H1 (cell line): ENCODE data around the gene UBE2Q2. TPM values are rescaled to one million over a fixed set of nuclear protein-coding genes. Genes with fewer than 3 reads are reported as not detected.

Source experiments
- CTCF ChIA-PET: fragments of 300-600 bp; sonication (Branson Sonifier 250); formaldehyde crosslinking; loops from one replicate; lab custom pipeline; 2021; ENCODE audit not compliant: partially characterized antibody; lab: Charles Lee
- POLR2A ChIA-PET: fragments of 300-600 bp; sonication (Branson Sonifier 250); formaldehyde crosslinking; loops from one replicate; lab custom pipeline; 2021; ENCODE audit warnings: inconsistent platforms; ENCODE audit not compliant: partially characterized antibody; lab: Charles Lee
- DNase-seq, 2 experiments: peaks; one replicate each; pipeline versions ENCODE4 v3.0.0 to v3.0.0-alpha.2; 2010 to 2022; ENCODE audit warnings: low spot score in 2 of 2, low read depth in 1 of 2, mixed read lengths in 1 of 2
- FAIRE-seq: peaks from 2 replicates; lab custom pipeline; 2011; peaks lifted over from hg19 to GRCh38; lab: Jason Lieb, UNC
- H2AFZ ChIP-seq: 2 replicates; pipeline ENCODE4 v1.8.1; 2012; ENCODE audit warnings: low read length, inconsistent platforms
- H2AK5ac ChIP-seq: 2 replicates; pipeline ENCODE4 v1.6.1; 2013; ENCODE audit warnings: low read depth, low read length
- H2BK120ac ChIP-seq: replicated peaks from 2 replicates; pipeline ENCODE3; 2013; ENCODE audit warnings: low read depth, low read length, inconsistent platforms
- H2BK12ac ChIP-seq: 2 replicates; pipeline ENCODE4 v1.6.1; 2013; ENCODE audit warnings: low read depth, low read length
- H2BK15ac ChIP-seq: 2 replicates; pipeline ENCODE4 v1.6.1; 2013; ENCODE audit warnings: low read length
- H2BK20ac ChIP-seq: 2 replicates; pipeline ENCODE4 v1.6.1; 2013; ENCODE audit warnings: low read length
- H2BK5ac ChIP-seq: 2 replicates; pipeline ENCODE4 v1.6.1; 2013; ENCODE audit warnings: low read depth, low read length
- H3K14ac ChIP-seq: 2 replicates; pipeline ENCODE4 v1.6.1; 2013; ENCODE audit warnings: inconsistent platforms; ENCODE audit not compliant: insufficient read length
- H3K18ac ChIP-seq: 2 replicates; pipeline ENCODE4 v1.6.1; 2013; ENCODE audit warnings: low read length; ENCODE audit errors: extremely low read depth
- H3K23ac ChIP-seq: 2 replicates; pipeline ENCODE4 v1.6.1; 2013; ENCODE audit warnings: inconsistent platforms; ENCODE audit not compliant: insufficient read length
- H3K23me2 ChIP-seq: 2 replicates; pipeline ENCODE4 v1.6.1; 2013; ENCODE audit warnings: low read depth, low read length
- H3K27ac ChIP-seq: 2 replicates; pipeline ENCODE4 v1.6.1; 2011; ENCODE audit warnings: low read depth, low read length, inconsistent platforms
- H3K27me3 ChIP-seq, 4 experiments: replicated peaks in 1 of 4; 1 replicate in 1 of 4; 2 replicates in 3 of 4; pipeline versions ENCODE4 v1.6.1 to v1.8.1; 2011 to 2013; ENCODE audit warnings: low read length in 3 of 4, mild to moderate bottlenecking in 3 of 4, inconsistent platforms in 2 of 4, mixed read lengths in 2 of 4, moderate library complexity in 1 of 4; ENCODE audit not compliant: control insufficient read depth in 3 of 4, insufficient read depth in 3 of 4; ENCODE audit errors: extremely low read depth in 1 of 4
- H3K36me3 ChIP-seq, 4 experiments: 2 replicates each; pipeline versions ENCODE4 v1.6.1 to v1.8.1; 2011 to 2013; ENCODE audit warnings: mild to moderate bottlenecking in 4 of 4, low read length in 3 of 4, moderate library complexity in 2 of 4, control low read depth in 1 of 4, inconsistent platforms in 1 of 4; ENCODE audit not compliant: insufficient read depth in 4 of 4, control insufficient read depth in 2 of 4
- H3K4ac ChIP-seq: replicated peaks from 2 replicates; pipeline ENCODE3; 2013; ENCODE audit warnings: low read length, low read depth, mixed read lengths, inconsistent platforms; ENCODE audit not compliant: insufficient read length
- H3K4me1 ChIP-seq, 4 experiments: replicated peaks in 1 of 4; 1 replicate in 1 of 4; 2 replicates in 3 of 4; pipeline versions ENCODE4 v1.6.1 to v1.8.1; 2011 to 2013; ENCODE audit warnings: low read length in 3 of 4, inconsistent platforms in 2 of 4, mixed read lengths in 1 of 4; ENCODE audit not compliant: insufficient read depth in 4 of 4, control insufficient read depth in 3 of 4
- H3K4me2 ChIP-seq, 2 experiments: 2 replicates each; pipeline versions ENCODE4 v1.6.1 to v1.8.1; 2011 to 2013; ENCODE audit warnings: low read depth in 2 of 2, low read length in 2 of 2, control low read depth in 1 of 2, inconsistent platforms in 1 of 2, mild to moderate bottlenecking in 1 of 2; ENCODE audit not compliant: insufficient read depth in 1 of 2
- H3K4me3 ChIP-seq, 4 experiments: fragments of 200-600, 300-600 bp in 1 of 4; sonication (generic), shearing (Covaris generic), sonication (Bioruptor Twin) in 1 of 4; 2 replicates each; pipeline versions ENCODE4 v1.5.1 to v1.8.1; 2011 to 2016; ENCODE audit warnings: low read length in 4 of 4, low read depth in 3 of 4, control low read depth in 2 of 4, inconsistent platforms in 2 of 4, mild to moderate bottlenecking in 2 of 4, mixed read lengths in 1 of 4, moderate library complexity in 1 of 4; ENCODE audit not compliant: insufficient read depth in 2 of 4; ENCODE audit errors: extremely low read depth in 1 of 4
- H3K56ac ChIP-seq: replicated peaks from 2 replicates; pipeline ENCODE3; 2013; ENCODE audit warnings: low read depth, mild to moderate bottlenecking, mixed read lengths, low read length, inconsistent platforms; ENCODE audit not compliant: insufficient read length
- H3K79me1 ChIP-seq: 2 replicates; pipeline ENCODE4 v1.6.1; 2013; ENCODE audit warnings: low read depth, low read length, control low read depth
- H3K79me2 ChIP-seq, 2 experiments: 2 replicates each; pipeline versions ENCODE4 v1.6.1 to v1.8.1; 2012 to 2013; ENCODE audit warnings: low read length in 2 of 2, mild to moderate bottlenecking in 2 of 2, inconsistent platforms in 1 of 2; ENCODE audit not compliant: insufficient read depth in 2 of 2, control insufficient read depth in 1 of 2
- H3K9ac ChIP-seq, 4 experiments: replicated peaks in 1 of 4; 1 replicate in 1 of 4; 2 replicates in 3 of 4; pipeline versions ENCODE4 v1.6.1 to v1.8.1; 2011 to 2013; ENCODE audit warnings: low read depth in 3 of 4, low read length in 3 of 4, control low read depth in 2 of 4, mild to moderate bottlenecking in 2 of 4, moderate library complexity in 2 of 4, inconsistent platforms in 1 of 4; ENCODE audit errors: extremely low read depth in 1 of 4
- H3K9me3 ChIP-seq, 2 experiments: 2 replicates each; pipeline versions ENCODE4 v1.6.1 to v1.8.1; 2012 to 2013; ENCODE audit warnings: mild to moderate bottlenecking in 2 of 2, moderate library complexity in 2 of 2, control low read depth in 1 of 2, inconsistent platforms in 1 of 2, low read depth in 1 of 2, low read length in 1 of 2, mixed read lengths in 1 of 2; ENCODE audit not compliant: insufficient read depth in 2 of 2
- H4K20me1 ChIP-seq, 2 experiments: replicated peaks in 1 of 2; 2 replicates each; pipeline versions ENCODE3 to v1.8.1; 2011 to 2013; ENCODE audit warnings: inconsistent platforms in 2 of 2, low read length in 2 of 2, mild to moderate bottlenecking in 1 of 2; ENCODE audit not compliant: insufficient read depth in 2 of 2, control insufficient read depth in 1 of 2
- H4K5ac ChIP-seq: 2 replicates; pipeline ENCODE4 v1.6.1; 2013; ENCODE audit warnings: low read length, low read depth, mixed read lengths, inconsistent platforms; ENCODE audit not compliant: insufficient read length
- H4K8ac ChIP-seq: 2 replicates; pipeline ENCODE4 v1.8.0; 2013; ENCODE audit warnings: mild to moderate bottlenecking, moderate library complexity, low read length, inconsistent platforms; ENCODE audit not compliant: insufficient read depth; ENCODE audit errors: extremely low read depth
- H4K91ac ChIP-seq: replicated peaks from 2 replicates; pipeline ENCODE3; 2013; ENCODE audit warnings: low read length, mixed read lengths, inconsistent platforms; ENCODE audit not compliant: insufficient read length
- BRCA1 ChIP-seq: IDR thresholded peaks from 2 replicates; pipeline ENCODE4 v1.6.1; 2012; ENCODE audit warnings: low read depth, low read length, improper control_type of control experiment
- CREB1 ChIP-seq: IDR thresholded peaks from 2 replicates; pipeline ENCODE4 v1.6.1; 2012; ENCODE audit warnings: inconsistent platforms
- GTF2F1 ChIP-seq: IDR thresholded peaks from 2 replicates; pipeline ENCODE4 v1.6.1; 2012; ENCODE audit warnings: low read depth, low read length, improper control_type of control experiment, borderline replicate concordance
- NANOG ChIP-seq: IDR thresholded peaks from 2 replicates; pipeline ENCODE4 v1.6.1; 2011; ENCODE audit warnings: low read length, low read depth, mild to moderate bottlenecking, inconsistent platforms; ENCODE audit not compliant: insufficient read depth, poor library complexity, severe bottlenecking
- POLR2A ChIP-seq, 2 experiments: IDR thresholded peaks; 1 replicate in 1 of 2; 2 replicates in 1 of 2; pipeline ENCODE4 v1.6.1; 2011; ENCODE audit warnings: low read depth in 2 of 2, low read length in 2 of 2, mild to moderate bottlenecking in 2 of 2; ENCODE audit errors: control extremely low read depth in 1 of 2
- RFX5 ChIP-seq: IDR thresholded peaks from 2 replicates; pipeline ENCODE4 v1.6.1; 2011; ENCODE audit warnings: low read depth, low read length, improper control_type of control experiment, borderline replicate concordance
- SRF ChIP-seq: IDR thresholded peaks from 2 replicates; pipeline ENCODE4 v1.6.1; 2011; ENCODE audit warnings: mild to moderate bottlenecking, low read depth, low read length, moderate library complexity
- ZNF274 ChIP-seq: IDR thresholded peaks from 2 replicates; pipeline ENCODE4 v1.7.0; 2012; ENCODE audit warnings: low read length, borderline replicate concordance; ENCODE audit errors: extremely low read depth
- WGBS, 2 experiments: shearing (Covaris generic) in 1 of 2; methylation state at CpG; one replicate each; pipeline versions ENCODE4 v1.1.6 to v1.1.7; 2013 to 2015; ENCODE audit warnings: low lambda C conversion rate in 2 of 2, mixed read lengths in 2 of 2, inconsistent platforms in 1 of 2, low coverage in 1 of 2, missing lambda C conversion rate in 1 of 2; ENCODE audit not compliant: insufficient replicate concordance in 2 of 2, insufficient coverage in 1 of 2, insufficient read length in 1 of 2; ENCODE audit errors: extremely low coverage in 1 of 2, missing lambda C conversion rate in 1 of 2; 5-methylcytosine and 5-hydroxymethylcytosine counted together
- polyA plus RNA-seq, 7 experiments: library from polyadenylated mRNA; depleted of rRNA in 3 of 7; stranded (reverse) in 5 of 7; unstranded in 2 of 7; fragments of >200 nt in 5 of 7; fragments of 200-250 nt in 2 of 7; gene quantifications; 1 replicate in 5 of 7; 2 replicates in 1 of 7; 4 replicates in 1 of 7; pipeline versions ENCODE4 v1.2.1 to v1.2.3, GENCODE V29; 2011 to 2013; ENCODE audit warnings: missing spikeins in 2 of 7, mixed read lengths in 2 of 7
- total RNA-seq: library from RNA; stranded (reverse); fragmentation: NEBNext Ultra II Directional; extraction: Animal tissue kit (Norgen Biotek cat#: 25700); gene quantifications from 2 replicates; pipeline ENCODE4 v1.2.1, GENCODE V29; 2021

Gene UBE2Q2
- total and polyA plus RNA-seq, 2 of the 8 experiments (the other 6 are each of a cell fraction or from before 2014, with no cell fraction given): 10.1 to 22.7 TPM

DNA sequence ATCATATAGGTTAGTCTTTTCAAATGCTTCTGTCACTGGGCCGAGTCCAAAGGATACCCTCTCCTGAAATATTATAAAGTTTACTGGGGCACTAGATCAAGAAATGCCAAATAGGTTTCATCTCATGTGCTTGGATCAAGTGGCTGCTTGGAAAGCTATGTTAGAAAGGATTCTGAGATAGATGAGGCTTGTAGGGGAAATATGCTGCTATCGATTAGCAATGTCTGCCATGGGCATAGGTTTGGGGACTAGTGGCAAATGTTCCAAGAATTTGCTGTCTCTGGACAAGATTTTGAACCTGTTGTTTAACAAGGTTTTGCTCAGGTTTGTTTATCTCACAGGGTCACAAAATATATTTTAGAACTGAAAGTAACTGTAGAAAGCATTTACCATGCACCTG is 23.0 kb upstream of the UBE2Q2 start:
- Histone ChIP-seq H2BK20ac (no peak overlapping the region), H3K27me3 (no peaks in the 10 kb centered on the region), H3K9ac (no peak overlapping the region), H3K14ac (no peak overlapping the region), H2BK15ac (no peak overlapping the region), H3K27ac (no peak overlapping the region), H3K4me2 (no peak overlapping the region), H3K9me3 (no peaks in the 10 kb centered on the region), H3K79me2 (no peaks in the 10 kb centered on the region), H3K56ac (no peak overlapping the region), H4K20me1 (no peaks in the 10 kb centered on the region), H3K23ac (no peak overlapping the region), H3K4ac (no peak overlapping the region), H2BK5ac (no peak overlapping the region), H4K8ac (no peak overlapping the region), H2BK12ac (no peak overlapping the region), H4K91ac (no peak overlapping the region), H3K79me1 (no peaks in the 10 kb centered on the region), H3K23me2 (no peaks in the 10 kb centered on the region), H2AK5ac (no peak overlapping the region), H4K5ac (no peak overlapping the region), H3K18ac (no peak overlapping the region), H2BK120ac (no peak overlapping the region), H2AFZ (no peak overlapping the region), H3K4me3 (no peak overlapping the region), H3K36me3 (no peaks in the 10 kb centered on the region), H3K4me1 (peaks cover 5 to 14% (median 7%) of the 10 kb centered on the region in 4 experiments)
- no peak for TF ChIP-seq CREB1
- no peak for TF ChIP-seq BRCA1
- TF ChIP-seq POLR2A (IDR thresholded peaks at IDR 0.05; ENCODE audit: control extremely low read depth in 1 of 2, low read depth in 2 of 2, low read length in 2 of 2): no peak
- no peak for TF ChIP-seq NANOG
- no peak for TF ChIP-seq GTF2F1
- TF ChIP-seq RFX5: no peak
- peak; percentile 10; the same call in 1 of the 2 replicates for TF ChIP-seq SRF
- no peak for TF ChIP-seq ZNF274
- no peak for DNase-seq
- ChIA-PET CTCF (interaction anchor here (1.3 to 3.9 kb wide), 3 partner anchors 10 to 102 kb away, joined by 8 to 29 read pairs (median 10); no protein-coding TSS in a partner anchor), POLR2A (no interaction called here)
- FAIRE-seq: no peak
- 89% methylated on average over 2 of the region's 2 CpGs; no CpG with 5 or more reads in 1 of the 2 experiments for WGBS, 2 experiments
